K562 (cell line): ENCODE results near the gene RPL27A. TPM values are rescaled to one million over a fixed set of nuclear protein-coding genes. Genes with fewer than 3 reads are reported as not detected.

Source experiments
- ATAC-seq: fragments of 200-7000 bp; cut with Tn5 transposase; 3 replicates; pipeline ENCODE4 v1.9.1; 2020; ENCODE audit warnings: moderate library complexity
- BruUV-seq: library from RNA; stranded (reverse); fragments of 400-500 nt; replicated peaks from 2 replicates; lab custom pipeline; 2021; lab: Mats Ljungman, UMichigan
- CTCF ChIA-PET: fragments of 300-600 bp; formaldehyde crosslinking; extraction: SDS; loops from one replicate; lab custom pipeline; 2021; ENCODE audit warnings: low intra/inter-chr PET ratio; lab: Yijun Ruan, JAX
- POLR2A ChIA-PET: fragments of 300-600, 350-650 bp; sonication (Branson Sonifier 250); formaldehyde crosslinking; extraction: SDS; loops from one replicate; lab custom pipeline; 2021; ENCODE audit warnings: antibody characterized with exemption, inconsistent platforms; lab: Yijun Ruan, JAX
- DNase-seq, 4 experiments: peaks; one replicate each; pipeline versions ENCODE4 v3.0.0 to v3.0.0-alpha.2; 2011 to 2018; ENCODE audit warnings: low spot score in 3 of 4, mixed read lengths in 3 of 4; ENCODE audit errors: extremely low read depth in 1 of 4
- FAIRE-seq: peaks from 2 replicates; lab custom pipeline; 2011; peaks lifted over from hg19 to GRCh38; lab: Jason Lieb, UNC
- H2AFZ ChIP-seq: 2 replicates; pipeline ENCODE4 v1.6.0; 2011; ENCODE audit warnings: low read depth, low read length, control low read depth, inconsistent platforms
- H3K27ac ChIP-seq: fragments of 200-600 bp; 3 replicates; pipeline ENCODE4 v1.8.0; 2011; ENCODE audit warnings: low read depth, mild to moderate bottlenecking, control low read depth, inconsistent platforms, low read length, moderate library complexity, mixed read lengths; ENCODE audit errors: extremely low read depth
- H3K27me3 ChIP-seq, 2 experiments: fragments of 300-600 bp in 1 of 2; 2 replicates in 1 of 2; 3 replicates in 1 of 2; pipeline versions ENCODE4 v1.6.0 to v1.8.0; 2011; ENCODE audit warnings: inconsistent platforms in 2 of 2, low read length in 2 of 2, mild to moderate bottlenecking in 1 of 2, mixed read lengths in 1 of 2, moderate library complexity in 1 of 2; ENCODE audit not compliant: control insufficient read depth in 2 of 2, insufficient read depth in 2 of 2
- H3K36me3 ChIP-seq: fragments of 300-600 bp; 3 replicates; pipeline ENCODE4 v1.8.0; 2011; ENCODE audit warnings: mild to moderate bottlenecking, low read length, inconsistent platforms; ENCODE audit not compliant: control insufficient read depth, insufficient read depth
- H3K4me1 ChIP-seq, 2 experiments: fragments of 200-600 bp in 1 of 2; replicated peaks in 1 of 2; 2 replicates in 1 of 2; 3 replicates in 1 of 2; pipeline versions ENCODE4 v1.5.1 to v1.8.0; 2011; ENCODE audit warnings: inconsistent platforms in 2 of 2, low read length in 2 of 2, mild to moderate bottlenecking in 1 of 2, mixed read lengths in 1 of 2, moderate library complexity in 1 of 2; ENCODE audit not compliant: control insufficient read depth in 2 of 2, insufficient read depth in 2 of 2
- H3K4me2 ChIP-seq: 2 replicates; pipeline ENCODE4 v1.6.1; 2011; ENCODE audit warnings: low read length, control low read depth, inconsistent platforms, mixed read lengths; ENCODE audit not compliant: insufficient read depth
- H3K4me3 ChIP-seq: fragments of 200-600 bp; sonication (generic), shearing (Covaris generic); 2 replicates; pipeline ENCODE4 v1.5.1; 2016; ENCODE audit warnings: control low read depth, inconsistent platforms
- H3K79me2 ChIP-seq: fragments of 200-600 bp; 3 replicates; pipeline ENCODE4 v1.8.0; 2011; ENCODE audit warnings: low read length, inconsistent platforms; ENCODE audit not compliant: control insufficient read depth, insufficient read depth
- H3K9ac ChIP-seq, 2 experiments: 2 replicates each; pipeline versions ENCODE4 v1.6.0 to v1.6.1; 2011; ENCODE audit warnings: low read depth in 2 of 2, low read length in 2 of 2, control low read depth in 1 of 2, inconsistent platforms in 1 of 2, mild to moderate bottlenecking in 1 of 2, mixed read lengths in 1 of 2; ENCODE audit not compliant: insufficient read depth in 1 of 2
- H3K9me1 ChIP-seq: one replicate; pipeline ENCODE4 v1.6.0; 2011; ENCODE audit warnings: inconsistent platforms, mild to moderate bottlenecking, low read length, moderate library complexity; ENCODE audit not compliant: control insufficient read depth, insufficient read depth
- H3K9me3 ChIP-seq: replicated peaks from 2 replicates; pipeline ENCODE4 v1.5.1; 2011; ENCODE audit warnings: low read depth, low read length, inconsistent platforms; ENCODE audit not compliant: control insufficient read depth, insufficient read depth
- H4K20me1 ChIP-seq: replicated peaks from 2 replicates; pipeline ENCODE4 v1.6.1; 2011; ENCODE audit warnings: low read length, inconsistent platforms, mixed read lengths; ENCODE audit not compliant: control insufficient read depth, insufficient read depth
- ADNP ChIP-seq: fragments of 200-800 bp; sonication (Bioruptor generic); IDR thresholded peaks from 2 replicates; pipeline ENCODE4 v1.6.1; 2016; ENCODE audit warnings: missing genetic modification characterization, missing compliant biosample characterization
- MAX ChIP-seq: sonication (generic); formaldehyde crosslinking; IDR thresholded peaks from 2 replicates; pipeline ENCODE4 v1.9.0; 2022; ENCODE audit warnings: mild to moderate bottlenecking, missing genetic modification reagents
- MCM3 ChIP-seq: fragments of 450-650 bp; IDR thresholded peaks from 2 replicates; pipeline ENCODE4 v1.6.1; 2016
- NFIC ChIP-seq: fragments of 450-650 bp; IDR thresholded peaks from 2 replicates; pipeline ENCODE4 v1.6.1; 2017; ENCODE audit warnings: mild to moderate bottlenecking, inconsistent platforms
- PHTF2 ChIP-seq: fragments of 250-450 bp; sonication (Bioruptor Pico); IDR thresholded peaks from 2 replicates; pipeline ENCODE4 v1.5.0; 2021; ENCODE audit warnings: mild to moderate bottlenecking
- SMAD4 ChIP-seq: fragments of 250-450 bp; sonication (Bioruptor Pico); conservative IDR thresholded peaks from 2 replicates; pipeline ENCODE4 v1.8.0; 2021; ENCODE audit warnings: inconsistent platforms, mild to moderate bottlenecking, moderate library complexity
- TARDBP ChIP-seq: fragments of 450-650 bp; IDR thresholded peaks from 2 replicates; pipeline ENCODE4 v1.6.1; 2016
- ZNF174 ChIP-seq: fragments of 250-450 bp; sonication (Bioruptor Pico); IDR thresholded peaks from 2 replicates; pipeline ENCODE4 v1.4.0; 2020; ENCODE audit warnings: mild to moderate bottlenecking
- ZNF592 ChIP-seq: fragments of 450-650 bp; IDR thresholded peaks from 2 replicates; pipeline ENCODE4 v1.6.1; 2017; ENCODE audit warnings: antibody characterized with exemption, mild to moderate bottlenecking
- ZNF717 ChIP-seq: fragments of 250-450 bp; sonication (Bioruptor Pico); IDR thresholded peaks from 2 replicates; pipeline ENCODE4 v1.5.0; 2021
- ZNF766 ChIP-seq: fragments of 200-800 bp; sonication (Bioruptor generic); conservative IDR thresholded peaks from 2 replicates; pipeline ENCODE4 v1.6.1; 2016; ENCODE audit warnings: missing genetic modification characterization, missing compliant biosample characterization
- WGBS: fragments of 100-300 bp; shearing (Covaris generic); methylation state at CpG from one replicate; pipeline ENCODE4 v1.1.6; 2016; ENCODE audit warnings: low coverage, mixed read lengths; ENCODE audit not compliant: insufficient coverage; ENCODE audit errors: missing lambda C conversion rate; 5-methylcytosine and 5-hydroxymethylcytosine counted together
- in situ Hi-C: fragments of 300-500 bp; cut with MboI; formaldehyde crosslinking; loops from 4 replicates; pipeline ENCODE4 v1.15.0; 2018; ENCODE audit warnings: inconsistent platforms, mixed read lengths
- intact Hi-C: fragments of 100-400 bp; cut with micrococcal nuclease; formaldehyde crosslinking; loops from 2 replicates; pipeline ENCODE4 v1.14.2; 2022
- polyA plus RNA-seq, 8 experiments: library from polyadenylated mRNA; depleted of rRNA in 4 of 8; stranded (reverse) in 5 of 8; unstranded in 3 of 8; fragments of >200 nt; fragmentation: Nextera tagmentation in 2 of 8; fragmentation: Illumina TruSeq in 1 of 8; extraction: Ambion mirVana in 2 of 8; extraction: Trizol in 1 of 8; gene quantifications; 2 replicates each; pipeline versions ENCODE4 v1.2.1 to v1.2.3, GENCODE V29; 2011 to 2014; ENCODE audit warnings: inconsistent platforms in 1 of 8, missing spikeins in 1 of 8
- total RNA-seq, 7 experiments: library from RNA; depleted of rRNA in 6 of 7; stranded (reverse); fragments of >200 nt in 6 of 7; fragmentation: Illumina TruSeq in 2 of 7; extraction: Trizol in 2 of 7; gene quantifications; 2 replicates each; pipeline versions ENCODE4 v1.2.1 to v1.2.3, GENCODE V29; 2011 to 2021; ENCODE audit warnings: low replicate concordance in 1 of 7
- TF ChIP-seq, protein P1 (sequence below): sonication (generic); formaldehyde crosslinking; IDR thresholded peaks from 2 replicates; pipeline ENCODE4 v1.5.0; 2020; ENCODE audit warnings: missing genetic modification reagents

Gene RPL27A
- total and polyA plus RNA-seq, 9 of the 15 experiments (the other 6 are each of a cell fraction or from before 2014, with no cell fraction given) = 790 to 4,241 (median 2,267) TPM

DNA sequence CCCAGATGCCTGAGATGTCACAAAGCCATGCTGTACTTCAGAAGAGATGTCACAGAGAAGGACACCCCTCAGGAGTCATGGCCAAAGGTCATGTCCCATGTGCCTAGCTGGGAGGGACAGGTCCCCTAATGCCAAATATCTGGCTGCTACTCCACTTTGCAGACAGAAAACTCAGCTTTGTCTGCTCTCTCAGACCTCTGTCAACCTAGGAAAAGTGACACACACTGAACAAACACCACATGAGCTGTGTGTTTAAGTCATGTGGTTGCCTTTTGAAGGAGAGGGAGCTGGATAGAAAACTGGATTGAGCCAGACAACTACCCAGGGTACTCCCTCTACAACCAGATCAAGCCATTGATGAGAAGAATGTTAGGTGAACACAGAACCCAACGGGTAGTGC, 3.6 kb upstream of the RPL27A start:
- DNase-seq (no peak), FAIRE-seq (no peak), ATAC-seq (no peak)
- no TSS peak for BruUV-seq
- Histone ChIP-seq H3K4me1 (peaks cover 0 to 3% of the 10 kb centered on the region in 2 experiments; a peak in 1 of 5 replicates), H2AFZ (no peak overlapping the region), H3K79me2 (peaks cover 27% of the 10 kb centered on the region), H3K27me3 (no peaks in the 10 kb centered on the region), H3K9me1 (no peaks in the 10 kb centered on the region), H3K4me2 (no peak overlapping the region), H3K36me3 (peaks cover 13% of the 10 kb centered on the region), H3K27ac (no peak overlapping the region), H3K9me3 (no peaks in the 10 kb centered on the region), H3K9ac (peak overlapping the region in 1 of 2 experiments; percentile 19; a peak in 1 of 4 replicates), H4K20me1 (peaks cover 7% of the 10 kb centered on the region), H3K4me3 (no peak overlapping the region)
- POLR2A ChIA-PET = interaction anchor here (1.1 kb wide), 2 partner anchors 9 to 325 kb away, joined by 3 to 6 read pairs; partner anchors contain the start of gene NRIP3
- 100% methylated on average over 1 of the region's 1 CpG for WGBS
- in situ Hi-C loops (no loop called here), intact Hi-C loops (no loop called here)
- CTCF ChIA-PET = no interaction called here
- TF ChIP-seq ZNF717 (no peak), ZNF766 (no peak), MCM3 (no peak), ADNP (tag) (no peak), PHTF2 (CRISPR knock-in tag) (no peak), MAX (CRISPR knock-in tag) (no peak), NFIC (no peak), TARDBP (no peak), SMAD4 (CRISPR knock-in tag) (no peak), ZNF174 (CRISPR knock-in tag) (no peak), ZNF592 (no peak)
- TF ChIP-seq, protein P1, sequence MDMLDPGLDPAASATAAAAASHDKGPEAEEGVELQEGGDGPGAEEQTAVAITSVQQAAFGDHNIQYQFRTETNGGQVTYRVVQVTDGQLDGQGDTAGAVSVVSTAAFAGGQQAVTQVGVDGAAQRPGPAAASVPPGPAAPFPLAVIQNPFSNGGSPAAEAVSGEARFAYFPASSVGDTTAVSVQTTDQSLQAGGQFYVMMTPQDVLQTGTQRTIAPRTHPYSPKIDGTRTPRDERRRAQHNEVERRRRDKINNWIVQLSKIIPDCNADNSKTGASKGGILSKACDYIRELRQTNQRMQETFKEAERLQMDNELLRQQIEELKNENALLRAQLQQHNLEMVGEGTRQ (CRISPR knock-in tag) = no peak
